ENCODE data around the gene RAMP3.

RAMP3 gene

DNA sequence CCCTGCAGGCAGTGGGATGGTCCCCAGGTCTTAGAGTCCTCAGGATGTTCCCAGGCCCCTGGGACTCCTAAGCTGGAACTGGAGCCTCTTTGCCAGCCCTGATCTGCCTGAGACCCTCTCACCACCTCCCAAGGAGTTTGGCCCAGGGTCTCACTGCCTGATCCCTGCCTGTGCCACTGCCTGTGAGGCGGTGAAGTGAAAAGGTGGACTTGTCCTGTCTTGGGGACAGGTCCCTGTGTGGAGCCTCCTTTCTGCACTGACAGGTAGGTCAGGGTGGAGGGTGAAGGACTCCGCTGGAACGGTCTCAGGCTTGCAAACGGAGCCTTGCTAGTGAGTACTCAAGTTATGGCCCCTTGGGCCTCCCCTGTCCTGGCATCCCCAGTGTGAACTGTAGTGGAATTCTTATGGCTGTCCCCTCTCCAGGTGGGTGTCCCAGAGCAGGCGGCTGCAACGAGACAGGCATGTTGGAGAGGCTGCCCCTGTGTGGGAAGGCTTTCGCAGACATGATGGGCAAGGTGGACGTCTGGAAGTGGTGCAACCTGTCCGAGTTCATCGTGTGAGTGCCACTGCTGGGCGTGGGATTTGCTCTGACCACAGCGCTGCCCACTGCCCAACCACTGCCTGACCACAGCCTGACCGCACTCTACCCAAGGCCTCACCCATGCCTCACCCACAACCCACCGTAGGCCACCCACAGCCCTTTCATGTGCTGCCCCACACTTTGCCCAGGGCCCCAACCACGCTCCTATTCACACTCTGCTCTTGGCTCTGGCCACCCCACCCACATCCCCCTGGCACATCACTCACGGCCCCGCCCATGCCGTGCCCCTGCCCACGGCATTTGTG, 19.5 kb downstream of the RAMP3 start:
- Histone ChIP-seq H3K4me1 (no peaks in the 10 kb centered on the region), H3K36me3 (ENCODE audit: control insufficient read depth, insufficient read depth, low read length) (no peaks in the 10 kb centered on the region), H3K79me2 (no peaks in the 10 kb centered on the region), H3K9ac (no peak overlapping the region), H3K4me2 (ENCODE audit: low read length) (no peak overlapping the region), H3K27me3 (ENCODE audit: control insufficient read depth, insufficient read depth, low read length) (no peaks in the 10 kb centered on the region), H3K9me3 (ENCODE audit: control insufficient read depth, low read length) (no peaks in the 10 kb centered on the region), H2AFZ (no peak overlapping the region), H3K27ac (no peak overlapping the region), H3K4me3 (ENCODE audit: low read depth, low read length) (no peak overlapping the region)
- TF ChIP-seq, protein P1, sequence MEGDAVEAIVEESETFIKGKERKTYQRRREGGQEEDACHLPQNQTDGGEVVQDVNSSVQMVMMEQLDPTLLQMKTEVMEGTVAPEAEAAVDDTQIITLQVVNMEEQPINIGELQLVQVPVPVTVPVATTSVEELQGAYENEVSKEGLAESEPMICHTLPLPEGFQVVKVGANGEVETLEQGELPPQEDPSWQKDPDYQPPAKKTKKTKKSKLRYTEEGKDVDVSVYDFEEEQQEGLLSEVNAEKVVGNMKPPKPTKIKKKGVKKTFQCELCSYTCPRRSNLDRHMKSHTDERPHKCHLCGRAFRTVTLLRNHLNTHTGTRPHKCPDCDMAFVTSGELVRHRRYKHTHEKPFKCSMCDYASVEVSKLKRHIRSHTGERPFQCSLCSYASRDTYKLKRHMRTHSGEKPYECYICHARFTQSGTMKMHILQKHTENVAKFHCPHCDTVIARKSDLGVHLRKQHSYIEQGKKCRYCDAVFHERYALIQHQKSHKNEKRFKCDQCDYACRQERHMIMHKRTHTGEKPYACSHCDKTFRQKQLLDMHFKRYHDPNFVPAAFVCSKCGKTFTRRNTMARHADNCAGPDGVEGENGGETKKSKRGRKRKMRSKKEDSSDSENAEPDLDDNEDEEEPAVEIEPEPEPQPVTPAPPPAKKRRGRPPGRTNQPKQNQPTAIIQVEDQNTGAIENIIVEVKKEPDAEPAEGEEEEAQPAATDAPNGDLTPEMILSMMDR (IDR thresholded peaks at IDR 0.05) = no peak

DNA sequence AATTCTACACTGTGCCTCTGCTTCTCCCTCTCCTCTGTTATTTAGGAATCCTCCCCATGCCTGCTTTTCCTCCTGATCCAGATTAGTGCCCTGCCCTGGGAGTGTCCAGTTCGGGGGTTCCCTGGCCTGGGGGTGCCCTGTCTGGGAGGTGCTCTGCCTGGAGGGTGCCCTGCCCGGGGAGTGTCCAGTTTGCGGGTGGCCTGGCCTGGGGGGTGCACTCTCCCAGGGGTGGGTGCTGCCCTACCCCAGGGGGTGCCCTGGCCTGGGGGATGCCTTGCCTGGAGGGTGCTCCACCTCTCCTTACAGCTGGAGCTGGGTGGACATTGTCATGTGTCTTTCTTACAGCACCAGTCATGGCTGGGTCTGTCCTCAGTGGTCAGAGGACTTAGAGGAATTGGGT, 20.2 kb downstream of the RAMP3 start:
- Histone ChIP-seq H2AFZ (no peak overlapping the region), H3K4me2 (ENCODE audit: low read length) (no peak overlapping the region), H3K27ac (no peak overlapping the region), H3K4me1 (no peaks in the 10 kb centered on the region), H3K9me3 (ENCODE audit: control insufficient read depth, low read length) (no peaks in the 10 kb centered on the region), H3K9ac (no peak overlapping the region), H3K79me2 (no peaks in the 10 kb centered on the region), H3K4me3 (ENCODE audit: low read depth, low read length) (no peak overlapping the region), H3K36me3 (ENCODE audit: control insufficient read depth, insufficient read depth, low read length) (no peaks in the 10 kb centered on the region), H3K27me3 (ENCODE audit: control insufficient read depth, insufficient read depth, low read length) (no peaks in the 10 kb centered on the region)
- TF ChIP-seq, protein P1 (IDR thresholded peaks at IDR 0.05) = no peak

DNA sequence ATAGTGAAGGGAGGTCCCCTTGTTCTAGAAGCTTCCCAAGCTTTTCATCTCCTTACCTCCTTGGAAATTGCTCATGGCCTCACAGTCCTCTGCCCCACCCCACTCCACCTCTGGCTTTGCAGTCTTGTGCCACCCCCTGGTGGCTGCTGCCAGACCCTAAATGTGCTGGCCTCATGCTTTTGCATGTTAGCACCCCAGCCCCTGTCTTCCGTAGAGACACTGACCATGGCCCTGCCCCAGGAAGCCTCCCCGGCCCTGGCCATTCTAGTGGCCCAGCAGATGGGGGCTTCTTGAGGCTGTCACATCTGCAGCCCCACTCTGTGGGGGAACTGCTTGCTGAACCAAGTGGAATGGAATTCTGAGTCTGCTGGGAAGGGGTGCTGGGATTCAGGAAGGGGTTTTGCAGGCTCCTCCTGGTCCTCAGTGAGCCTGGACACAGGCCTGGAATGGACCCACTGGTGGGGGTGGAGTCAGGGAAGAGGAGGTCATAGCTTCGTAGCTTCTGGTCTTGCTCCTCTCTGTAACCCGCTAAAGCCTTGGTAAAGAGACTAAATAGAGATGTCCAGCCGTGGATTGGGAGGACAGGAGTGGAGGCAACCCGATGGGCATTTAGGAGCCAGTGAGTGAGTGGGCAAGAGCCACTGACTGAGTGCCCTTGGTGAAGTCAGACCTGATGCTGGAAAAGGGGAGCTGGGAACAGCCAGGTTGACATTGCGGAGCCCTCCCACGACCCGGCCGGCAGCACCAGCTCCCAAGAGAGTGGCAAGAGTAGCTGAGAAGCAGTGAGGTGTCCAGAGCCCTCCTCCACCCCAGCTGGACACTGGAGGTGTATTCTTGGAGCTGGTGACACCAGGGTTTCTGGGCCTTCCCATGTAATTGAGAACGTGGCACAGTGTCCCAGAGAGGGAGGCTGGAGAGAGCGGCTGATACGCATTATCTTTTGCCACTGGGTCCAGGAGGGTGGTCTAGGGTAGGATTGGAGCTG, 20.9 kb downstream of the RAMP3 start:
- no peaks in the 10 kb centered on the region for H3K36me3 ChIP-seq (ENCODE audit: control insufficient read depth, insufficient read depth, low read length)

DNA sequence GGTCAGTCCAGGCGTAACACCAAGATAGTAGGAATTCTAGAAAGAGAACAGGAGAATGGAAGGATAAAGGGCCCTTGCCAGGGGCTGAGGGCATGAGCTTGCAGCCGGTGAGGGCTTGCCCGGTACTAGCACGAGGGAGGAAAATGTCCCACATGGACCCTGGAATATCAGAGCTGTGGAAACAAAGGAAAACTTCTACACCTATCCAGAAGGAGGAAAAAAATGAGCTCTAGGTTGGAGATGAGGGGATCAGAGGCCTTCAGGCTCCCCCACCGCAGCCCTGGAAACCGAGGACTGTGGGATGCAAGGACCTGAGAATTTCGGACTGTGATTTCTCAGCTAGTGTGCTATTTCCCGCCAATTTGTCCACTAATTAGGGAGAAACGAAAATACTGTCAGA, 22.1 kb downstream of the RAMP3 start:
- TF ChIP-seq, protein P1 (IDR thresholded peaks at IDR 0.05) = no peak
- H3K27ac ChIP-seq = no peak overlapping the region
- H3K4me3 ChIP-seq (ENCODE audit: low read depth, low read length) = no peak overlapping the region
- H3K4me1 ChIP-seq = no peaks in the 10 kb centered on the region
- no peaks in the 10 kb centered on the region for H3K79me2 ChIP-seq
- no peak overlapping the region for H3K9ac ChIP-seq
- no peaks in the 10 kb centered on the region for H3K27me3 ChIP-seq (ENCODE audit: control insufficient read depth, insufficient read depth, low read length)
- H2AFZ ChIP-seq = no peak overlapping the region
- H3K4me2 ChIP-seq (ENCODE audit: low read length) = no peak overlapping the region
- H3K36me3 ChIP-seq (ENCODE audit: control insufficient read depth, insufficient read depth, low read length) = no peaks in the 10 kb centered on the region
- H3K9me3 ChIP-seq (ENCODE audit: control insufficient read depth, low read length) = no peaks in the 10 kb centered on the region

More for the DNA sequence above, 20.9 kb downstream of the RAMP3 start:
- Histone ChIP-seq H3K4me3 (ENCODE audit: low read depth, low read length) (no peak overlapping the region), H3K9ac (no peak overlapping the region), H3K4me1 (no peaks in the 10 kb centered on the region), H3K4me2 (ENCODE audit: low read length) (no peak overlapping the region), H3K27me3 (ENCODE audit: control insufficient read depth, insufficient read depth, low read length) (no peaks in the 10 kb centered on the region), H3K79me2 (no peaks in the 10 kb centered on the region), H2AFZ (no peak overlapping the region), H3K9me3 (ENCODE audit: control insufficient read depth, low read length) (no peaks in the 10 kb centered on the region), H3K27ac (no peak overlapping the region)
- TF ChIP-seq, protein P1 (IDR thresholded peaks at IDR 0.05) = no peak
